ENCODE data around the gene SNTN. TPM values are rescaled to one million over a fixed set of nuclear protein-coding genes. Genes with fewer than 3 reads are reported as not detected.
"Not testable (repeated sequence)": the region's sequence is repeated elsewhere in the genome, so short reads cannot be mapped to it uniquely, and the experiment has no call there.

The SNTN gene
- total and polyA plus RNA-seq, 3 experiments from 2014 or later, result not detected

GRCh38 chr3:63631670-63632069 lies 20.8 kb upstream of the SNTN start:
- Mint-ChIP-seq H3K9me3 (peaks cover 0 to 5% (median 3%) of the 10 kb centered on the region in 5 donors), H3K36me3 (no peaks in the 10 kb centered on the region), H3K27ac (no peak overlapping the region), H3K4me1 (no peaks in the 10 kb centered on the region), H3K4me3 (no peak overlapping the region), H3K27me3 (peaks cover 0 to 4% of the 10 kb centered on the region in 2 donors)
- Histone ChIP-seq H3K36me3 (ENCODE audit: insufficient read depth, low read length) (no peaks in the 10 kb centered on the region), H3K4me3 (ENCODE audit: low read length) (no peak overlapping the region), H3K9me3 (ENCODE audit: low read length) (no peaks in the 10 kb centered on the region), H3K4me1 (ENCODE audit: insufficient read depth, low read length) (no peaks in the 10 kb centered on the region), H3K27me3 (ENCODE audit: insufficient read depth, low read length, poor library complexity, severe bottlenecking) (no peaks in the 10 kb centered on the region), H3K27ac (ENCODE audit: low read depth, low read length) (no peak overlapping the region)
- DNase-seq, result no peak
- POLR2A ChIA-PET, result no interaction called here
- CTCF ChIA-PET, result no interaction called here

GRCh38 chr3:63635186-63635585 lies 17.3 kb upstream of the SNTN start:
- no peaks in the 10 kb centered on the region for H3K9me3 ChIP-seq (ENCODE audit: low read length)

GRCh38 chr3:63639806-63640205 lies 12.7 kb upstream of the SNTN start:
- Histone ChIP-seq H3K4me1 (ENCODE audit: insufficient read depth, low read length) (no peaks in the 10 kb centered on the region), H3K9me3 (ENCODE audit: low read length) (no peaks in the 10 kb centered on the region), H3K27me3 (ENCODE audit: insufficient read depth, low read length, poor library complexity, severe bottlenecking) (no peaks in the 10 kb centered on the region), H3K36me3 (ENCODE audit: insufficient read depth, low read length) (no peaks in the 10 kb centered on the region), H3K4me3 (ENCODE audit: low read length) (no peak overlapping the region), H3K27ac (ENCODE audit: low read depth, low read length) (no peak overlapping the region)
- no peak overlapping the region for H3K4me3 Mint-ChIP-seq
- CTCF ChIA-PET, result no interaction called here
- H3K27me3 Mint-ChIP-seq, result peaks cover 0 to 3% of the 10 kb centered on the region in 2 donors
- H3K27ac Mint-ChIP-seq, result no peak overlapping the region
- H3K9me3 Mint-ChIP-seq, result peaks cover 2 to 14% (median 7%) of the 10 kb centered on the region in 5 donors
- DNase-seq, result no peak
- no peaks in the 10 kb centered on the region for H3K36me3 Mint-ChIP-seq
- H3K4me1 Mint-ChIP-seq, result no peaks in the 10 kb centered on the region
- POLR2A ChIA-PET, result no interaction called here

More at GRCh38 chr3:63635186-63635585, 17.3 kb upstream of the SNTN start:
- CTCF ChIA-PET, result no interaction called here
- Histone ChIP-seq H3K27ac (ENCODE audit: low read depth, low read length) (no peak overlapping the region), H3K36me3 (ENCODE audit: insufficient read depth, low read length) (no peaks in the 10 kb centered on the region), H3K4me3 (ENCODE audit: low read length) (no peak overlapping the region), H3K27me3 (ENCODE audit: insufficient read depth, low read length, poor library complexity, severe bottlenecking) (no peaks in the 10 kb centered on the region), H3K4me1 (ENCODE audit: insufficient read depth, low read length) (no peaks in the 10 kb centered on the region)
- H3K4me3 Mint-ChIP-seq, result no peak overlapping the region
- H3K27ac Mint-ChIP-seq, result no peak overlapping the region
- H3K36me3 Mint-ChIP-seq, result no peaks in the 10 kb centered on the region
- POLR2A ChIA-PET, result no interaction called here
- peaks cover 0 to 14% (median 4%) of the 10 kb centered on the region in 5 donors for H3K9me3 Mint-ChIP-seq
- no peak for DNase-seq
- H3K27me3 Mint-ChIP-seq, result peaks cover 0 to 4% of the 10 kb centered on the region in 2 donors
- H3K4me1 Mint-ChIP-seq, result no peaks in the 10 kb centered on the region

- Mint-ChIP-seq H3K4me1 (no peaks in the 10 kb centered on the region), H3K27me3 (peaks cover 2 to 3% of the 10 kb centered on the region in 2 donors), H3K9me3 (peaks cover 2 to 7% (median 3%) of the 10 kb centered on the region in 5 donors), H3K36me3 (no peaks in the 10 kb centered on the region), H3K4me3 (no peak overlapping the region), H3K27ac (no peak overlapping the region)
- Histone ChIP-seq H3K4me1 (ENCODE audit: insufficient read depth, low read length) (no peaks in the 10 kb centered on the region), H3K4me3 (ENCODE audit: low read length) (no peak overlapping the region), H3K27me3 (ENCODE audit: insufficient read depth, low read length, poor library complexity, severe bottlenecking) (no peaks in the 10 kb centered on the region), H3K27ac (ENCODE audit: low read depth, low read length) (no peak overlapping the region), H3K36me3 (ENCODE audit: insufficient read depth, low read length) (no peaks in the 10 kb centered on the region), H3K9me3 (ENCODE audit: low read length) (no peaks in the 10 kb centered on the region)
- POLR2A ChIA-PET, result no interaction called here
- CTCF ChIA-PET, result no interaction called here
- DNase-seq, result no peak
Observed at GRCh38 chr3:63642488-63642887, 10.0 kb upstream of the SNTN start.

GRCh38 chr3:63644212-63644797 lies 8.2 kb upstream of the SNTN start:
- Histone ChIP-seq H3K4me1 (ENCODE audit: insufficient read depth, low read length) (no peaks in the 10 kb centered on the region), H3K27ac (ENCODE audit: low read depth, low read length) (no peak overlapping the region), H3K27me3 (ENCODE audit: insufficient read depth, low read length, poor library complexity, severe bottlenecking) (no peaks in the 10 kb centered on the region), H3K4me3 (ENCODE audit: low read length) (no peak overlapping the region), H3K9me3 (ENCODE audit: low read length) (no peaks in the 10 kb centered on the region), H3K36me3 (ENCODE audit: insufficient read depth, low read length) (no peaks in the 10 kb centered on the region)
- no peaks in the 10 kb centered on the region for H3K36me3 Mint-ChIP-seq
- no peak for DNase-seq
- peaks cover 0 to 7% (median 2%) of the 10 kb centered on the region in 5 donors for H3K9me3 Mint-ChIP-seq
- H3K4me1 Mint-ChIP-seq, result no peaks in the 10 kb centered on the region
- H3K27ac Mint-ChIP-seq, result no peak overlapping the region
- peaks cover 2 to 3% of the 10 kb centered on the region in 2 donors for H3K27me3 Mint-ChIP-seq
- ChIA-PET POLR2A (no interaction called here), CTCF (no interaction called here)
- no peak overlapping the region for H3K4me3 Mint-ChIP-seq

GRCh38 chr3:63644928-63645781 lies 7.3 kb upstream of the SNTN start:
- H3K36me3 ChIP-seq (ENCODE audit: insufficient read depth, low read length); CTCF ChIA-PET; H3K27ac Mint-ChIP-seq; H3K36me3 Mint-ChIP-seq; H3K27me3 Mint-ChIP-seq; H3K4me1 ChIP-seq (ENCODE audit: insufficient read depth, low read length); H3K27ac ChIP-seq (ENCODE audit: low read depth, low read length); H3K9me3 ChIP-seq (ENCODE audit: low read length); H3K4me1 Mint-ChIP-seq; POLR2A ChIA-PET; DNase-seq; H3K4me3 ChIP-seq (ENCODE audit: low read length); H3K4me3 Mint-ChIP-seq; H3K9me3 Mint-ChIP-seq; H3K27me3 ChIP-seq (ENCODE audit: insufficient read depth, low read length, poor library complexity, severe bottlenecking): not testable (repeated sequence)

- CTCF ChIA-PET, result no interaction called here
- Histone ChIP-seq H3K27me3 (ENCODE audit: insufficient read depth, low read length, poor library complexity, severe bottlenecking) (no peaks in the 10 kb centered on the region), H3K36me3 (ENCODE audit: insufficient read depth, low read length) (no peaks in the 10 kb centered on the region), H3K9me3 (ENCODE audit: low read length) (no peaks in the 10 kb centered on the region), H3K4me3 (ENCODE audit: low read length) (no peak overlapping the region), H3K27ac (ENCODE audit: low read depth, low read length) (no peak overlapping the region), H3K4me1 (ENCODE audit: insufficient read depth, low read length) (no peaks in the 10 kb centered on the region)
- Mint-ChIP-seq H3K27ac (no peak overlapping the region), H3K4me1 (no peaks in the 10 kb centered on the region), H3K4me3 (no peak overlapping the region), H3K36me3 (no peaks in the 10 kb centered on the region), H3K27me3 (peaks cover 0 to 1% of the 10 kb centered on the region in 2 donors), H3K9me3 (peaks cover 0 to 3% (median 0%) of the 10 kb centered on the region in 5 donors)
- POLR2A ChIA-PET, result no interaction called here
- no peak for DNase-seq
Observed at GRCh38 chr3:63654211-63654610, 1.7 kb downstream of the SNTN start.

GRCh38 chr3:63654931-63655330 lies 2.5 kb downstream of the SNTN start:
- no peaks in the 10 kb centered on the region for H3K4me1 Mint-ChIP-seq
- H3K27me3 ChIP-seq (ENCODE audit: insufficient read depth, low read length, poor library complexity, severe bottlenecking), result no peaks in the 10 kb centered on the region
- H3K9me3 ChIP-seq (ENCODE audit: low read length), result no peaks in the 10 kb centered on the region
- no peaks in the 10 kb centered on the region for H3K4me1 ChIP-seq (ENCODE audit: insufficient read depth, low read length)
- H3K4me3 Mint-ChIP-seq, result no peak overlapping the region
- ChIA-PET POLR2A (no interaction called here), CTCF (no interaction called here)
- no peak overlapping the region for H3K27ac Mint-ChIP-seq
- no peak overlapping the region for H3K27ac ChIP-seq (ENCODE audit: low read depth, low read length)
- no peak for DNase-seq
- H3K4me3 ChIP-seq (ENCODE audit: low read length), result no peak overlapping the region
- no peaks in the 10 kb centered on the region for H3K36me3 Mint-ChIP-seq
- H3K27me3 Mint-ChIP-seq, result peaks cover 0 to 1% of the 10 kb centered on the region in 2 donors
- H3K9me3 Mint-ChIP-seq, result peaks cover 0 to 3% (median 0%) of the 10 kb centered on the region in 5 donors
- H3K36me3 ChIP-seq (ENCODE audit: insufficient read depth, low read length), result no peaks in the 10 kb centered on the region
